Sigmoid colon (tissue), 7 donors: ENCODE measurements around the gene NKX6-1. TPM values are rescaled to one million over a fixed set of nuclear protein-coding genes. Genes with fewer than 3 reads are reported as not detected.
A peak's percentile ranks its signal among the peaks of the same experiment; 100 is the strongest.

Experiments used
- DNase-seq: peaks from one replicate; pipeline ENCODE4 v3.0.0-alpha.2; 2019
- H3K27ac ChIP-seq, 4 donors: fragments of 200-600 bp; sonication (generic); one replicate each; pipeline ENCODE4 v1.5.1; 2016 to 2019; ENCODE audit warnings: mild to moderate bottlenecking in 1 of 4
- H3K27me3 ChIP-seq, 3 donors: fragments of 200-600 bp; sonication (generic); one replicate each; pipeline ENCODE4 v1.5.1; 2019; ENCODE audit warnings: mild to moderate bottlenecking in 1 of 3
- H3K36me3 ChIP-seq, 4 donors: fragments of 200-600 bp; sonication (generic); one replicate each; pipeline ENCODE4 v1.5.1; 2016 to 2019
- H3K4me1 ChIP-seq, 4 donors: fragments of 200-600 bp; sonication (generic); one replicate each; pipeline ENCODE4 v1.5.1; 2017 to 2019
- H3K4me3 ChIP-seq, 4 donors: fragments of 200-600 bp; sonication (generic); one replicate each; pipeline ENCODE4 v1.5.1; 2017 to 2019; ENCODE audit warnings: mild to moderate bottlenecking in 2 of 4, moderate library complexity in 1 of 4
- H3K9me3 ChIP-seq, 4 donors: fragments of 200-600 bp in 3 of 4; sonication (generic) in 3 of 4; one replicate each; pipeline versions ENCODE4 v1.5.1 to v1.6.1; 2013 to 2019
- CTCF ChIP-seq, 4 experiments: fragments of 450-650 bp in 3 of 4; fragments of 200-600 bp in 1 of 4; IDR thresholded peaks; one replicate each; pipeline ENCODE4 v1.5.1; 2016 to 2019; ENCODE audit warnings: antibody characterized with exemption in 4 of 4, mild to moderate bottlenecking in 3 of 4, moderate library complexity in 2 of 4
- EP300 ChIP-seq, 4 donors: sonication (generic); formaldehyde crosslinking; IDR thresholded peaks; one replicate each; pipeline ENCODE4 v1.6.1; 2017; ENCODE audit warnings: antibody characterized with exemption in 4 of 4
- POLR2A ChIP-seq, 2 donors: fragments of 450-650 bp; IDR thresholded peaks; one replicate each; pipeline ENCODE4 v1.6.1; 2016; ENCODE audit warnings: antibody characterized with exemption in 2 of 2, mild to moderate bottlenecking in 2 of 2, moderate library complexity in 2 of 2
- POLR2AphosphoS5 ChIP-seq, 4 donors: sonication (generic); formaldehyde crosslinking; IDR thresholded peaks; one replicate each; pipeline ENCODE4 v1.6.1; 2017; ENCODE audit warnings: antibody characterized with exemption in 4 of 4
- WGBS, 2 donors: extraction: QIAGEN DNeasy Blood & Tissue Kit; methylation state at CpG; one replicate each; pipeline ENCODE4 v1.1.7; 2013; 5-methylcytosine and 5-hydroxymethylcytosine counted together
- intact Hi-C: fragments of 100-400 bp; cut with DNase I; formaldehyde crosslinking; loops from one replicate; pipeline ENCODE4 v1.15.1; 2023
- polyA plus RNA-seq, 3 donors: library from polyadenylated mRNA; stranded (reverse); fragments of 200-250 nt; gene quantifications; one replicate each; pipeline ENCODE4 v1.2.3, GENCODE V29; 2013
- total RNA-seq, 4 donors: library from RNA; depleted of rRNA; stranded (reverse); fragments of >200 nt; gene quantifications; one replicate each; pipeline ENCODE4 v1.1.0, GENCODE V29; 2016
- donor health status: healthy with polysubstance abuse.
- donor health status: Bipolar disorder and iron deficiency.
- donor health status: healthy.

The NKX6-1 gene
- total and polyA plus RNA-seq, 7 donors: 0.01 TPM; not detected in 6

GRCh38 chr4:84501202-84501503 is 2.1 kb upstream of the NKX6-1 start:
- 9 to 17% methylated on average over 10 of the region's 10 CpGs for WGBS, 2 donors

GRCh38 chr4:84500386-84501201 is 1.5 kb upstream of the NKX6-1 start:
- no peak for DNase-seq
- intact Hi-C loops: loop anchor here (10.0 kb wide), 1 partner anchor 856 kb away; no protein-coding TSS in a partner anchor
- Histone ChIP-seq H3K9me3 (no peaks in the 10 kb centered on the region), H3K4me3 (no peak overlapping the region), H3K36me3 (no peaks in the 10 kb centered on the region), H3K27me3 (peaks cover 89 to 100% (median 97%) of the 10 kb centered on the region in 3 donors), H3K4me1 (peaks cover 0 to 38% (median 34%) of the 10 kb centered on the region in 4 donors), H3K27ac (peak overlapping the region in 1 of 4 donors; percentile 88)
- WGBS, 2 donors: 18 to 31% methylated on average over 22 of the region's 22 CpGs
- TF ChIP-seq EP300 (IDR thresholded peaks at IDR 0.05): no peak
- TF ChIP-seq POLR2A (IDR thresholded peaks at IDR 0.05): no peak
- no peak for TF ChIP-seq POLR2AphosphoS5 (IDR thresholded peaks at IDR 0.05)
- TF ChIP-seq CTCF (IDR thresholded peaks at IDR 0.05): no peak

More at GRCh38 chr4:84501202-84501503, 2.1 kb upstream of the NKX6-1 start:
- DNase-seq: no peak
- Histone ChIP-seq H3K9me3 (no peaks in the 10 kb centered on the region), H3K4me3 (no peak overlapping the region), H3K27ac (peak overlapping the region in 1 of 4 donors; percentile 88), H3K4me1 (peaks cover 0 to 37% (median 34%) of the 10 kb centered on the region in 4 donors), H3K36me3 (no peaks in the 10 kb centered on the region), H3K27me3 (peaks cover 83 to 100% (median 95%) of the 10 kb centered on the region in 3 donors)
- intact Hi-C loops: loop anchor here (10.0 kb wide), 1 partner anchor 856 kb away; no protein-coding TSS in a partner anchor
- TF ChIP-seq POLR2AphosphoS5 (IDR thresholded peaks at IDR 0.05): no peak
- no peak for TF ChIP-seq EP300 (IDR thresholded peaks at IDR 0.05)
- TF ChIP-seq CTCF (IDR thresholded peaks at IDR 0.05): no peak
- TF ChIP-seq POLR2A (IDR thresholded peaks at IDR 0.05): no peak

- Histone ChIP-seq H3K4me3 (peak overlapping the region in 3 of 4 donors; percentile 29 to 44 (median 44)), H3K27me3 (peaks cover 96 to 100% (median 98%) of the 10 kb centered on the region in 3 donors), H3K4me1 (peaks cover 0 to 38% (median 34%) of the 10 kb centered on the region in 4 donors), H3K9me3 (no peaks in the 10 kb centered on the region), H3K36me3 (no peaks in the 10 kb centered on the region), H3K27ac (peak overlapping the region in 1 of 4 donors; percentile 88)
- intact Hi-C loops: no loop called here
- 7 to 10% methylated on average over 11 of the region's 11 CpGs for WGBS, 2 donors
- DNase-seq: no peak
- TF ChIP-seq POLR2AphosphoS5 (IDR thresholded peaks at IDR 0.05) (no peak), EP300 (IDR thresholded peaks at IDR 0.05) (no peak), CTCF (IDR thresholded peaks at IDR 0.05) (no peak), POLR2A (IDR thresholded peaks at IDR 0.05) (no peak)
Observed at GRCh38 chr4:84499624-84499982, 511 bp upstream of the NKX6-1 start.

- Histone ChIP-seq H3K4me3 (peak overlapping the region; percentile 24 to 44 (median 36)), H3K27ac (peak overlapping the region in 1 of 4 donors; percentile 96), H3K9me3 (no peaks in the 10 kb centered on the region), H3K27me3 (peaks cover 93 to 100% (median 100%) of the 10 kb centered on the region in 3 donors), H3K4me1 (peaks cover 0 to 41% (median 38%) of the 10 kb centered on the region in 4 donors), H3K36me3 (no peaks in the 10 kb centered on the region)
- no peak for DNase-seq
- 1% methylated on average over 63 of the region's 63 CpGs for WGBS, 2 donors
- intact Hi-C loops: no loop called here
- TF ChIP-seq EP300 (IDR thresholded peaks at IDR 0.05) (no peak), POLR2AphosphoS5 (IDR thresholded peaks at IDR 0.05) (peak in 2 of 4 donors; percentile 10 to 51)
Observed at GRCh38 chr4:84498203-84498934, 723 bp downstream of the NKX6-1 start.
